IMR-90 (cell line): Measurements from ENCODE around the gene SMG1. TPM values are rescaled to one million over a fixed set of nuclear protein-coding genes. Genes with fewer than 3 reads are reported as not detected.

Source experiments
- ATAC-seq: fragments of 200-7000 bp; cut with Tn5 transposase; 2 replicates; pipeline ENCODE4 v1.9.1; 2020; ENCODE audit warnings: low read depth, mild to moderate bottlenecking, moderate library complexity
- BruUV-seq: library from RNA; stranded (reverse); fragments of 400-500 nt; replicated peaks from 2 replicates; lab custom pipeline; 2021; lab: Mats Ljungman, UMichigan
- CTCF ChIA-PET: fragments of 300-600 bp; formaldehyde crosslinking; extraction: SDS; loops from one replicate; lab custom pipeline; 2021; ENCODE audit warnings: antibody characterized with exemption; lab: Yijun Ruan, JAX
- POLR2A ChIA-PET: fragments of 300-600 bp; sonication (Branson Sonifier 250); formaldehyde crosslinking; loops from one replicate; lab custom pipeline; 2022; ENCODE audit warnings: antibody characterized with exemption; ENCODE audit not compliant: unreplicated experiment; lab: Charles Lee
- DNase-seq: peaks from one replicate; pipeline ENCODE4 v3.0.0; 2013
- H2AFZ ChIP-seq: replicated peaks from 2 replicates; pipeline ENCODE3; 2013; ENCODE audit warnings: low read length, mild to moderate bottlenecking; ENCODE audit not compliant: poor library complexity
- H2AK5ac ChIP-seq: 2 replicates; pipeline ENCODE4 v1.6.1; 2013; ENCODE audit warnings: low read depth, low read length, inconsistent platforms
- H2AK9ac ChIP-seq: replicated peaks from 2 replicates; pipeline ENCODE3; 2013; ENCODE audit warnings: mild to moderate bottlenecking, low read depth, low read length, moderate library complexity; ENCODE audit not compliant: poor library complexity
- H2BK120ac ChIP-seq: 2 replicates; pipeline ENCODE4 v1.6.1; 2013; ENCODE audit warnings: low read depth, low read length, inconsistent platforms
- H2BK15ac ChIP-seq: 3 replicates; pipeline ENCODE4 v1.6.1; 2013; ENCODE audit warnings: low read depth, low read length, inconsistent platforms
- H2BK20ac ChIP-seq: 2 replicates; pipeline ENCODE4 v1.6.1; 2013; ENCODE audit warnings: low read depth, mild to moderate bottlenecking, inconsistent platforms, low read length, moderate library complexity
- H2BK5ac ChIP-seq: 2 replicates; pipeline ENCODE4 v1.6.1; 2013; ENCODE audit warnings: mild to moderate bottlenecking, low read depth, low read length, inconsistent platforms; ENCODE audit not compliant: poor library complexity, severe bottlenecking
- H3K14ac ChIP-seq: replicated peaks from 2 replicates; pipeline ENCODE4 v1.6.1; 2013; ENCODE audit warnings: low read depth, low read length, inconsistent platforms
- H3K18ac ChIP-seq: 2 replicates; pipeline ENCODE4 v1.6.1; 2013; ENCODE audit warnings: low read depth, low read length, control low read depth
- H3K23ac ChIP-seq: 2 replicates; pipeline ENCODE4 v1.6.1; 2013; ENCODE audit warnings: low read depth, low read length, inconsistent platforms
- H3K27ac ChIP-seq: 2 replicates; pipeline ENCODE4 v1.5.1; 2013; ENCODE audit warnings: mild to moderate bottlenecking, control low read depth, low read length; ENCODE audit not compliant: insufficient read depth
- H3K27me3 ChIP-seq: 2 replicates; pipeline ENCODE4 v1.6.1; 2013; ENCODE audit warnings: low read length; ENCODE audit not compliant: control insufficient read depth, insufficient read depth
- H3K36me3 ChIP-seq: 2 replicates; pipeline ENCODE4 v1.6.1; 2013; ENCODE audit warnings: low read length, mixed read lengths; ENCODE audit not compliant: control insufficient read depth, insufficient read depth
- H3K4ac ChIP-seq: 2 replicates; pipeline ENCODE4 v1.6.1; 2013; ENCODE audit warnings: low read depth, low read length, inconsistent platforms
- H3K4me1 ChIP-seq: 2 replicates; pipeline ENCODE4 v1.6.1; 2013; ENCODE audit warnings: low read length, mixed read lengths; ENCODE audit not compliant: control insufficient read depth, insufficient read depth
- H3K4me2 ChIP-seq: 2 replicates; pipeline ENCODE4 v1.6.1; 2013; ENCODE audit warnings: low read depth, mild to moderate bottlenecking, control low read depth, low read length, moderate library complexity
- H3K4me3 ChIP-seq: 2 replicates; pipeline ENCODE4 v1.5.1; 2013; ENCODE audit warnings: low read depth, mild to moderate bottlenecking, control low read depth, low read length, moderate library complexity; ENCODE audit not compliant: insufficient read depth
- H3K56ac ChIP-seq: 2 replicates; pipeline ENCODE4 v1.6.1; 2013; ENCODE audit warnings: low read length, inconsistent platforms; ENCODE audit not compliant: insufficient read depth; ENCODE audit errors: extremely low read depth
- H3K79me1 ChIP-seq, 2 experiments: 2 replicates each; pipeline ENCODE4 v1.6.1; 2013; ENCODE audit warnings: low read length in 2 of 2, inconsistent platforms in 1 of 2, low read depth in 1 of 2
- H3K9ac ChIP-seq: 2 replicates; pipeline ENCODE4 v1.6.1; 2013; ENCODE audit warnings: low read depth, low read length, control low read depth
- H3K9me1 ChIP-seq: 2 replicates; pipeline ENCODE4 v1.6.1; 2013; ENCODE audit warnings: low read length, inconsistent platforms; ENCODE audit not compliant: insufficient read depth
- H3K9me3 ChIP-seq: 2 replicates; pipeline ENCODE4 v1.6.1; 2013; ENCODE audit warnings: low read length; ENCODE audit not compliant: control insufficient read depth, insufficient read depth
- H4K20me1 ChIP-seq: 2 replicates; pipeline ENCODE4 v1.6.1; 2013; ENCODE audit warnings: low read length, inconsistent platforms; ENCODE audit not compliant: insufficient read depth
- H4K5ac ChIP-seq: 2 replicates; pipeline ENCODE4 v1.6.1; 2013; ENCODE audit warnings: mild to moderate bottlenecking, low read depth, low read length, control low read depth
- H4K8ac ChIP-seq, 2 experiments: 2 replicates each; pipeline ENCODE4 v1.6.1; 2013; ENCODE audit warnings: low read depth in 2 of 2, low read length in 2 of 2, control low read depth in 1 of 2, inconsistent platforms in 1 of 2
- H4K91ac ChIP-seq: 2 replicates; pipeline ENCODE4 v1.6.1; 2013; ENCODE audit warnings: low read depth, low read length, inconsistent platforms; ENCODE audit not compliant: insufficient read depth
- CEBPB ChIP-seq: IDR thresholded peaks from 2 replicates; pipeline ENCODE4 v1.6.1; 2012; ENCODE audit warnings: low read depth, low read length, improper control_type of control experiment
- CHD1 ChIP-seq: IDR thresholded peaks from 2 replicates; pipeline ENCODE4 v1.6.1; 2012; ENCODE audit warnings: low read depth, low read length, improper control_type of control experiment
- ELK1 ChIP-seq: fragments of 150-350 bp; IDR thresholded peaks from 2 replicates; pipeline ENCODE4 v1.6.1; 2016; ENCODE audit warnings: low read depth, mild to moderate bottlenecking, low read length, moderate library complexity, borderline replicate concordance
- FOS ChIP-seq: fragments of 150-350 bp; IDR thresholded peaks from 2 replicates; pipeline ENCODE4 v1.6.1; 2016; ENCODE audit warnings: low read depth, low read length
- MAFK ChIP-seq: IDR thresholded peaks from 2 replicates; pipeline ENCODE4 v1.6.1; 2012; ENCODE audit warnings: low read depth, low read length, improper control_type of control experiment
- MXI1 ChIP-seq: IDR thresholded peaks from 2 replicates; pipeline ENCODE4 v1.6.1; 2012; ENCODE audit warnings: low read depth, mild to moderate bottlenecking, low read length, moderate library complexity, borderline replicate concordance
- NFE2L2 ChIP-seq: fragments of 150-350 bp; IDR thresholded peaks from 2 replicates; pipeline ENCODE4 v1.6.1; 2016; ENCODE audit warnings: low read depth, mild to moderate bottlenecking, low read length
- POLR2A ChIP-seq: IDR thresholded peaks from 2 replicates; pipeline ENCODE4 v1.6.1; 2012; ENCODE audit warnings: mild to moderate bottlenecking, low read depth, low read length
- RAD21 ChIP-seq: IDR thresholded peaks from 2 replicates; pipeline ENCODE4 v1.6.1; 2012; ENCODE audit warnings: low read length, improper control_type of control experiment
- RFX5 ChIP-seq: IDR thresholded peaks from 2 replicates; pipeline ENCODE4 v1.8.0; 2012; ENCODE audit warnings: low read depth, mild to moderate bottlenecking, low read length, moderate library complexity
- dilution Hi-C: fragments of 300-500 bp; cut with HindIII; formaldehyde crosslinking; loops from one replicate; pipeline ENCODE4 v1.14.3; 2018; ENCODE audit warnings: low sequenced_read_pairs; ENCODE audit not compliant: unreplicated experiment
- in situ Hi-C: fragments of 300-500 bp; cut with MboI; formaldehyde crosslinking; loops from 3 replicates; pipeline ENCODE4 v1.14.3; 2019; ENCODE audit warnings: low sequenced_read_pairs, inconsistent platforms, mixed read lengths
- intact Hi-C: fragments of 100-400 bp; cut with micrococcal nuclease; formaldehyde crosslinking; loops from 2 replicates; pipeline ENCODE4 v1.10.0; 2022
- polyA plus RNA-seq, 3 experiments: library from polyadenylated mRNA; depleted of rRNA; stranded (reverse); fragments of >200 nt; gene quantifications; 2 replicates each; pipeline ENCODE4 v1.2.3, GENCODE V29; 2012; ENCODE audit warnings: low replicate concordance in 1 of 3
- total RNA-seq: library from RNA; depleted of rRNA; stranded (reverse); fragments of >200 nt; gene quantifications from 2 replicates; pipeline ENCODE4 v1.2.3, GENCODE V29; 2012
- TF ChIP-seq, protein P1 (sequence below): fragments of 150-350 bp; IDR thresholded peaks from 2 replicates; pipeline ENCODE4 v1.6.1; 2017; ENCODE audit warnings: mild to moderate bottlenecking, antibody characterized with exemption, low read length, low read depth

Gene SMG1
- total and polyA plus RNA-seq, 2 of the 4 experiments (the other 2 are of a cell fraction) = 13.4 to 53.8 TPM

DNA sequence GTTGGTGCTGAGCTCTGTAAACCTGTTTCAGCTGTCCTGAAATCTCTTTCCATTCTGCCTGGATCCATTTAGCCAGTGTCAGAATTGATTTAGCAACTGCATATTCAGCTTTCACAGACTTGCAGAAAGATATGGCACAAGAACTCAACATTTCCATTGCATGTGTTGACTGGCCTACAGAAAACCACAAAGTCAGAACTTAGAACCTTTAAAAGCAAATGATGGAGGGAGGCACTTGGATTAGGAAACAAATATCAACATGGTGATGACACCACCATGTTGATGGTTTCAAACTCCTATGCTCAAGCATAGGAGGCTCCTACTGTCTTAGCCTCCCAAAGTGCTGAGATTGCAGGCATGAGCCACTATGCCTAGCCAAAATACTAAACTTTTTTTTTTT, 72.5 kb downstream of the SMG1 start:
- no peak overlapping the region for H3K18ac ChIP-seq
- intact Hi-C loops = no loop called here
- H2AK9ac ChIP-seq = no peak overlapping the region
- DNase-seq = no peak
- H4K20me1 ChIP-seq = no peaks in the 10 kb centered on the region
- H2BK20ac ChIP-seq = no peak overlapping the region
- H2AFZ ChIP-seq = no peak overlapping the region
- H4K91ac ChIP-seq = no peak overlapping the region
- H3K23ac ChIP-seq = no peak overlapping the region
- no peak overlapping the region for H2BK5ac ChIP-seq
- H3K9me3 ChIP-seq = no peaks in the 10 kb centered on the region
- dilution Hi-C loops = no loop called here
- no peak overlapping the region for H2BK15ac ChIP-seq
- no peak overlapping the region for H2BK120ac ChIP-seq
- H3K4me2 ChIP-seq = no peak overlapping the region
- ChIA-PET POLR2A (no interaction called here), CTCF (no interaction called here)
- peaks cover 12 to 24% of the 10 kb centered on the region in 2 experiments for H3K79me1 ChIP-seq
- BruUV-seq = no TSS peak
- no peak overlapping the region for H4K8ac ChIP-seq
- H4K5ac ChIP-seq = no peak overlapping the region
- no peak overlapping the region for H3K27ac ChIP-seq
- H2AK5ac ChIP-seq = no peak overlapping the region
- H3K4me1 ChIP-seq = no peaks in the 10 kb centered on the region
- in situ Hi-C loops = no loop called here
- no peak overlapping the region for H3K56ac ChIP-seq
- no peak overlapping the region for H3K9ac ChIP-seq
- ATAC-seq = no peak
- H3K4ac ChIP-seq = no peak overlapping the region
- TF ChIP-seq MXI1 (no peak), ELK1 (no peak), MAFK (no peak), RAD21 (no peak), NFE2L2 (no peak), POLR2A (no peak), RFX5 (no peak), FOS (no peak), CEBPB (no peak), CHD1 (no peak)
- TF ChIP-seq, protein P1, sequence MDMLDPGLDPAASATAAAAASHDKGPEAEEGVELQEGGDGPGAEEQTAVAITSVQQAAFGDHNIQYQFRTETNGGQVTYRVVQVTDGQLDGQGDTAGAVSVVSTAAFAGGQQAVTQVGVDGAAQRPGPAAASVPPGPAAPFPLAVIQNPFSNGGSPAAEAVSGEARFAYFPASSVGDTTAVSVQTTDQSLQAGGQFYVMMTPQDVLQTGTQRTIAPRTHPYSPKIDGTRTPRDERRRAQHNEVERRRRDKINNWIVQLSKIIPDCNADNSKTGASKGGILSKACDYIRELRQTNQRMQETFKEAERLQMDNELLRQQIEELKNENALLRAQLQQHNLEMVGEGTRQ = no peak
- no peaks in the 10 kb centered on the region for H3K9me1 ChIP-seq
- no peak overlapping the region for H3K14ac ChIP-seq
- no peak overlapping the region for H3K4me3 ChIP-seq
- peaks cover 29% of the 10 kb centered on the region for H3K36me3 ChIP-seq
- no peaks in the 10 kb centered on the region for H3K27me3 ChIP-seq
